ENCODE results near the gene PRSS21. TPM values are rescaled to one million over a fixed set of nuclear protein-coding genes. Genes with fewer than 3 reads are reported as not detected.

The PRSS21 gene
- polyA plus RNA-seq, 3 donors, result 2.1 to 9.0 (median 3.1) TPM

DNA sequence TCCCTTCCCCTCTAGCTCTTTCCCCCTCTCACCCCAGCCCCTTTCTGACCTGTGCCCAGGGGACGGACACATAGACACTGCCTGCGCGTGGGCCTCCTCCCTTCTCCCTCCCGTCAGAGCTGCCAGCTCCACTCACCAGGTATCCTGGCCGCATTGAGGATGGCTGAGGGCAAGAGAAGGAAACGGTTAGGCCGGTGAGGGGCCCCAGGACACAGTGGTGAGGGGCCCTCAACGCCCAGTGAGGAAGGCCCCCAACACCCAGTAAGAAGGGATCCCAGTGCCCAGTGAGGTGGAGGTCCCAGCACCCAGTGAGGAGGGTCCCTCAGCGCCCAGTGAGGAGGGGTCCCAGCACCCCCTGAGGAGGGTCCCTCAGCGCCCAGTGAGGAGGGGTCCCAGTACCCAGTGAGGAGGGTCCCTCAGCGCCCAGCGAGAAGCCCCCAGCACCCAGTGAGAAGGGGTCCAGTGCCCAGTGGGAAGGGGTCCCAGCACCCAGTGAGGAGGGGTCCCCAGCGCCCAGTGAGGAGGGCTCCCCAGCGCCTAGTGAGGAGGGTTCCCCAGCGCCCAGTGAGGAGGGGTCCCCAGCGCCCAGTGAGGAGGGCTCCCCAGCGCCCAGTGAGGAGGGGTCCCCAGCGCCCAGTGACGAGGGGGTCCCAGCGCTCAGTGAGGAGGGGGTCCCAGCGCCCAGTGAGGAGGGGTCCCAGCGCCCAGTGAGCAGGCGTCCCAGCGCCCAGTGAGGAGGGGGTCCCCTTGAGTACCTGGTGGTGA lies 39.8 kb downstream of the PRSS21 start:
- Histone ChIP-seq H3K4me2 (replicated peaks; ENCODE audit: extremely low read depth, low read length, poor library complexity, severe bottlenecking) (no peak overlapping the region), H3K79me2 (ENCODE audit: insufficient read depth, low read length) (no peaks in the 10 kb centered on the region), H2AFZ (ENCODE audit: insufficient read depth, low read depth, low read length, poor library complexity, severe bottlenecking) (no peak overlapping the region), H3K36me3 (replicated peaks in 1 of 2; ENCODE audit: control insufficient read depth in 1 of 2, insufficient read depth in 2 of 2, low read length in 2 of 2) (no peaks in the 10 kb centered on the region), H3K4me3 (replicated peaks in 1 of 3; ENCODE audit: low read depth in 2 of 3, low read length in 3 of 3) (no peak overlapping the region), H3K27me3 (ENCODE audit: control insufficient read depth in 2 of 2, insufficient read depth in 2 of 2, low read length in 2 of 2) (peaks cover 3 to 45% of the 10 kb centered on the region in 2 donors), H3K27ac (ENCODE audit: low read depth in 1 of 2, low read length in 2 of 2) (no peak overlapping the region), H3K4me1 (ENCODE audit: control insufficient read depth in 1 of 2, insufficient read depth in 2 of 2, low read length in 2 of 2) (peaks cover 5 to 10% of the 10 kb centered on the region in 2 donors), H4K20me1 (ENCODE audit: insufficient read depth, low read length) (no peaks in the 10 kb centered on the region), H3K9ac (ENCODE audit: insufficient read depth, low read length, poor library complexity, severe bottlenecking) (no peak overlapping the region), H3K9me3 (replicated peaks in 1 of 2; ENCODE audit: control insufficient read depth in 1 of 2, insufficient read depth in 1 of 2, low read length in 2 of 2) (peaks cover 22 to 24% of the 10 kb centered on the region in 2 donors)
- Mint-ChIP-seq H3K4me1 (peaks cover 17% of the 10 kb centered on the region), H3K9me3 (peaks cover 14 to 39% (median 25%) of the 10 kb centered on the region in 7 donors), H3K27ac (no peak overlapping the region), H3K27me3 (ENCODE audit: low read depth in 3 of 3) (peaks cover 23 to 67% (median 36%) of the 10 kb centered on the region in 3 donors), H3K36me3 (peaks cover 2 to 4% of the 10 kb centered on the region in 2 donors), H3K4me3 (peak overlapping the region in 1 of 2 donors; percentile 84)
- intact Hi-C loops (cut with micrococcal nuclease), result no loop called here
- no peak for DNase-seq
- 88% methylated on average over 14 of the region's 24 CpGs for WGBS (ENCODE audit: insufficient coverage)
- TF ChIP-seq, protein P1, sequence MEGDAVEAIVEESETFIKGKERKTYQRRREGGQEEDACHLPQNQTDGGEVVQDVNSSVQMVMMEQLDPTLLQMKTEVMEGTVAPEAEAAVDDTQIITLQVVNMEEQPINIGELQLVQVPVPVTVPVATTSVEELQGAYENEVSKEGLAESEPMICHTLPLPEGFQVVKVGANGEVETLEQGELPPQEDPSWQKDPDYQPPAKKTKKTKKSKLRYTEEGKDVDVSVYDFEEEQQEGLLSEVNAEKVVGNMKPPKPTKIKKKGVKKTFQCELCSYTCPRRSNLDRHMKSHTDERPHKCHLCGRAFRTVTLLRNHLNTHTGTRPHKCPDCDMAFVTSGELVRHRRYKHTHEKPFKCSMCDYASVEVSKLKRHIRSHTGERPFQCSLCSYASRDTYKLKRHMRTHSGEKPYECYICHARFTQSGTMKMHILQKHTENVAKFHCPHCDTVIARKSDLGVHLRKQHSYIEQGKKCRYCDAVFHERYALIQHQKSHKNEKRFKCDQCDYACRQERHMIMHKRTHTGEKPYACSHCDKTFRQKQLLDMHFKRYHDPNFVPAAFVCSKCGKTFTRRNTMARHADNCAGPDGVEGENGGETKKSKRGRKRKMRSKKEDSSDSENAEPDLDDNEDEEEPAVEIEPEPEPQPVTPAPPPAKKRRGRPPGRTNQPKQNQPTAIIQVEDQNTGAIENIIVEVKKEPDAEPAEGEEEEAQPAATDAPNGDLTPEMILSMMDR (IDR thresholded peaks at IDR 0.05), result no peak

DNA sequence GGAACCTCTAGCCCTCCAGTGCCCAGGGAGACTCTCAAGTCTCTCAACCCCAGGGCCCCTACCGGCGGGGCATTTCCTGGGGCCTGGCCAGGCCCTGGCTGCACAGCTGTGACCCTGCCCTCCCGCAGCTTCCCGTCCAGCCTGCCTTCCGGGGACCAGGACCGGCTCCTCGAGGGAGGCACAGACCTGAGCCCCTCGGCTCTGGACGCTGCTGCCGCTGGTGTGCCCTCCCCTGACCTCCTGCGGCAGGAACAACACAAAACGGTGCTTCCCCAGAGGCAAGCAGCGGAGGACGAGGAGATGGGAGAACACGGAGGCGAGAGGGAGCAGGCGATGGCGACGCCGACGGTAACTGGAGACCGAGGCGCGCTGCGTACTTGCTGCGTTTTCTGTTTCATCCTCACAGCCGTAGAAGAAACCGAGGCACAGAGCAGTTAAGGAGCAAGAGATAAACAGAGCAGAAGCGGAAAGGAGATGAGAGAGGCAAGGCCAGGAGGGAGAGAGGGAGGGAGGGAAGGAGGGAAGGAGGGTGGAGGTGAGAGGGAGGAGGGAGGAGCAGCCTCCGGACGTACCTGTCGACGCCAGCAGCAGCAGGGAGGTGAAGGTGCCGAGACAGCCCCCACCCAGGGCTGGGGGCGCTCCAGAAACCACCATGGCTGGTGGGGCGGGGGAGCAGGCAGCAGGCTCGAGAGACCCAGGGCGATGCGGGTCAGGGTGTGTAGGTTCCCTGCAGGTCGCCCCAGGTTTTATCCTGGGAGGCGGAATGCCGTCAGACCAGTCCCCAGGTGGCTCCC lies 40.6 kb downstream of the PRSS21 start, which contains the start of gene PRSS22:
Gene PRSS22 (minus strand): TSS at position 720 of the 794 bp plus-strand sequence. CDS start 66 bp downstream, at position 654.
- H3K9me3 ChIP-seq (replicated peaks in 1 of 2; ENCODE audit: control insufficient read depth in 1 of 2, insufficient read depth in 1 of 2, low read length in 2 of 2), result peaks cover 22 to 24% of the 10 kb centered on the region in 2 donors
- peaks cover 21 to 61% (median 36%) of the 10 kb centered on the region in 3 donors for H3K27me3 Mint-ChIP-seq (ENCODE audit: low read depth in 3 of 3)
- H3K79me2 ChIP-seq (ENCODE audit: insufficient read depth, low read length), result no peaks in the 10 kb centered on the region
- peaks cover 12 to 39% (median 25%) of the 10 kb centered on the region in 7 donors for H3K9me3 Mint-ChIP-seq
- no peak within 1 kb of the TSS for H3K27ac Mint-ChIP-seq
- no peak within 1 kb of the TSS for H3K4me3 ChIP-seq (replicated peaks in 1 of 3; ENCODE audit: low read depth in 2 of 3, low read length in 3 of 3)
- H3K4me2 ChIP-seq (replicated peaks; ENCODE audit: extremely low read depth, low read length, poor library complexity, severe bottlenecking), result no peak within 1 kb of the TSS
- no peaks in the 10 kb centered on the region for H4K20me1 ChIP-seq (ENCODE audit: insufficient read depth, low read length)
- TF ChIP-seq, protein P1 (IDR thresholded peaks at IDR 0.05), result no peak
- peak in 1 of 3 donors; percentile 20 for DNase-seq
- H3K4me1 Mint-ChIP-seq, result peaks cover 17% of the 10 kb centered on the region
- no peaks in the 10 kb centered on the region for H3K36me3 ChIP-seq (replicated peaks in 1 of 2; ENCODE audit: control insufficient read depth in 1 of 2, insufficient read depth in 2 of 2, low read length in 2 of 2)
- H2AFZ ChIP-seq (ENCODE audit: insufficient read depth, low read depth, low read length, poor library complexity, severe bottlenecking), result peak within 1 kb of the TSS; percentile 46
- H3K4me1 ChIP-seq (ENCODE audit: control insufficient read depth in 1 of 2, insufficient read depth in 2 of 2, low read length in 2 of 2), result peaks cover 5 to 10% of the 10 kb centered on the region in 2 donors
- peaks cover 3 to 41% of the 10 kb centered on the region in 2 donors for H3K27me3 ChIP-seq (ENCODE audit: control insufficient read depth in 2 of 2, insufficient read depth in 2 of 2, low read length in 2 of 2)
- WGBS (ENCODE audit: insufficient coverage), result 10% methylated on average over 41 of the region's 42 CpGs
- no peak within 1 kb of the TSS for H3K9ac ChIP-seq (ENCODE audit: insufficient read depth, low read length, poor library complexity, severe bottlenecking)
- peaks cover 2 to 4% of the 10 kb centered on the region in 2 donors for H3K36me3 Mint-ChIP-seq
- peak within 1 kb of the TSS; percentile 7 to 84 for H3K4me3 Mint-ChIP-seq
- intact Hi-C loops (cut with micrococcal nuclease), result no loop called here
- H3K27ac ChIP-seq (ENCODE audit: low read depth in 1 of 2, low read length in 2 of 2), result no peak within 1 kb of the TSS
